ENCODE measurements around the gene HLA-DQB1. TPM values are rescaled to one million over a fixed set of nuclear protein-coding genes. Genes with fewer than 3 reads are reported as not detected.
"Not testable (repeated sequence)": the region's sequence is repeated elsewhere in the genome, so short reads cannot be mapped to it uniquely, and the experiment has no call there.

Gene HLA-DQB1
- 10 to 100 TPM in 1 of 2 donors, 1 to 10 TPM in 1; 4.2 to 13.8 TPM for total RNA-seq
- long read RNA-seq, donor 1, partial matches to known transcripts, result 2 of 5 reads
- long read RNA-seq, donor 1, other reads (novel, unspliced or antisense), result 0 of 5 reads
- long read RNA-seq, donor 2, transcript HLA-DQB1-205 (5 exons, 1,642 nt), result major isoform, 28 of 36 reads
- long read RNA-seq, donor 2, partial matches to known transcripts, result 8 of 36 reads
- long read RNA-seq, donor 2, other reads (novel, unspliced or antisense), result 0 of 36 reads

DNA sequence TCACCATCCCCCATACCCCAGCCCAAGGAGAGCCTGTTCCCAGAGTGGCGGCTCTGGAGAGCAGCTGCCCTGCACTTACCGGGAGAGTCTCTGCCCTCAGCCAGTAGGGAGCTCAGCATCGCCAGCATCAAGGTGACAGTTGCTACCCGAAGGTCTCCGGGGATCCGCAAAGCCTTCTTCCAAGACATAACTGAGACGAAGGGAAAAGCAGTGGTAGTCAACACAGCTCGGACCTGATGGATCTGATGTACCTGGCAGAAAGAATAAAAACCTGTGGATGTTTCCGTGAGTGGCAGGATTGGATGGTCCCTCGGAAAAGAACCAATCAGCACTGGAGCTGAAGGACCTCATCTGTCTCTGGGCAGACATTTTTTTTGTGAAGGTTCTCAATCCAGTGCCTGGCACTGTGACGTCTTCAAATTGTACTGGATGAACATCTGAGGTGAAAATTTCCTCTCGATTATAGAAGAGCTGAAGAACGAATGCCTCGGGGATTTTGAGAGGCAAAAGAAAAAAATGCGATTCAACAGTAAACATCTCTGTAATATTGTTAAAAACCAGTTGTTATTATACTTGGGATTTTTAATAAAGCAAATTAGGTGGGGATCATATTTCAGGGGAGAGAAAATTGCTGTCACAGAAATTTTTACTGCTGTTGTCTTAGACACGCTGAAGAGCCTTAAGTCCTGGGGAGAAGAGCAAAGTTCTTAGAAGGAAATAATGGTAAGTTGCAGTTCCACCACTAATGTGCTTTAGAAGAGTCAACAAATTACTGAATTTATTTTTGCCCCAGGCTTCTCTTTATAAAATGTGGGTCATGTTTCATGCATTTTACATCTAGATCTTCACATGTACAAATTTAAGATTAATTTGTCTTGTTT is at the start of gene HLA-DQB1:
TSS of gene HLA-DQB1 (minus strand) at position 238 of the 881 bp plus-strand sequence. CDS start at position 188, 50 bp downstream.
- intact Hi-C loops (cut with DNase I), result no loop called here
- no peak for DNase-seq (ENCODE audit: low spot score)

DNA sequence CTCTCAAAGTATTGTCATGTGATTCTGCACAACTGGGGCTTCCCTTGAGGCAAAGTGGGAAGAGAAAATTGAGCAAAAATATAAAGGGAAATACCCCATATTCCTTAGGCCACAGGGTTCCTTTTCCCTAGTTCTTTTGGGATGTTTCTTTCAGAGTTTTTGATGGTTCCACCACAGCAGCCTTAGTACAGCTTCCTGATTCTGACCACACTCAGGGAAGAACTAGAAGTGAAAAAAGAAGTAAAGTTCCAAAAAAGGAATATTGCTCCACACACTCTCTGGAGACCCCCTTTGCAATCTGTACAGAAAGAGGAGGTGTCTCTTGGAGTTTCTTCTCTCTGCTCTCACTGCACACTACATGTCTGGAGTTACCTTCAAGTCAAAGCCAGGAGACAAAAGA is 46.8 kb upstream of the HLA-DQB1 start:
- no peak for DNase-seq (ENCODE audit: low spot score)
- intact Hi-C loops (cut with DNase I), result no loop called here

DNA sequence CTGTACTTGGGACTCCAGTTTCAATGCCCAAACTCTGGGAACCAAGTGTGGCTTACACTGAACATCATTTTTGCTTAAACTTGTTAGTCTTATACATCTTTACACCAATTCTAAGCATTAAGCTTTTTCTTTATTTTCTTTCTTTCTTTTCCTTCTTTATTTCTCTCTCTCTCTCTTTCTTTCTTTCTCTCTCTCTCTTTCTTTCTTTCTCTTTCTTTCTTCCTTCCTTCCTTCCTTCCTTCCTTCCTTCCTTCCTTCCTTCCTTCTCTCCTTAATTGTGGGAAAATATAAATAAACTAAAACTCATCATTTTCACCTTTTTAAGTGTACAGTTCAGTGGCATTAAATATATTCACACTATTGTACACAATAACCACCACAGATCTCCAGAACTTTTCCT is 43.2 kb upstream of the HLA-DQB1 start:
- no peak for DNase-seq (ENCODE audit: low spot score)
- intact Hi-C loops (cut with DNase I), result loop anchor here in 1 of 2 donors (10.0 kb wide), 1 partner anchor 295 kb away; no protein-coding TSS in a partner anchor

- DNase-seq (ENCODE audit: low spot score), result not testable (repeated sequence)
- intact Hi-C loops (cut with DNase I), result loop anchor here in 1 of 2 donors (10.0 kb wide), 1 partner anchor 290 kb away; no protein-coding TSS in a partner anchor
Measured at GRCh38 chr6:32705164-32705563, 38.7 kb upstream of the HLA-DQB1 start.

DNA sequence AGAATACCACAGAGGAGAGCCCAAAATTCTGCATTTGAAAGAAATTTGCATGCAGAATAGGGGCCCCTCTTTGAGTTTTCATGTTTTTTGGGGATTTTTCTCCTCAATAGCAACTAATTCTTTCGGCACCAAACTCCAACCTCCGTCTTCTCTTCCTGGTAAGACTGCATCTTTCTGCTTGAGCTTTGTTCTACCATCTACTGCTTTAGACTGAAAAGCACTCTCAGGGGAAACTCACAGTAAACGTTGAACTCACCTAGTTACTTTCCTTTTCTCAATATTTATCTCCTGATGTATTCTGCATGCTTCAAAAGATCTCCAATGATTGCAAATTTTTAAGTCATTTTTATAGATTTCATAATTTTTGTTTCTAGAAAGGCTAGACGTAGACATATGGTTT is 36.9 kb upstream of the HLA-DQB1 start:
- intact Hi-C loops (cut with DNase I), result loop anchor here (2.0 to 10.0 kb wide), 3 partner anchors 89 to 289 kb away; no protein-coding TSS in a partner anchor
- no peak for DNase-seq (ENCODE audit: low spot score)

- DNase-seq (ENCODE audit: low spot score), result no peak
- intact Hi-C loops (cut with DNase I), result loop anchor here (5.0 to 10.0 kb wide), 2 partner anchors 283 to 286 kb away; no protein-coding TSS in a partner anchor
Measured at GRCh38 chr6:32700391-32701040, 34.1 kb upstream of the HLA-DQB1 start.

DNA sequence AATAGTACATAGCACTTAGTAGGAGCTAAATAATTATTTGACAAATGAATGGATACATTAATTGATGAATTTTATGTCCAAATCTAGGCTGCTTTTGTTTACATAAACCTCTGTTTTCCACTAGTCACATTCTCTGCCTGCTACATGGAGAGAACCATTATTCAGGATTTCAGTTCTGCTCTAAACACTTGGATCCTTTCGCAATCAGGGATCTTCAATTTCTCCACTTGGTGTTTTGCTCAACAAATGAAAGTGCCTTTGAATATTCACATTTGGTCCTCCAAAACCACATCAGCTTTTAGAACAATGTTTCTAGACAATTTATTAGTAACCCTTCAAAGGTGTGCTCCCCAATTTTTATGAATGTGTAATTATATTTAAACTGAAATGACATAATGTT is 30.6 kb upstream of the HLA-DQB1 start:
- intact Hi-C loops (cut with DNase I), result no loop called here
- no peak for DNase-seq (ENCODE audit: low spot score)

DNA sequence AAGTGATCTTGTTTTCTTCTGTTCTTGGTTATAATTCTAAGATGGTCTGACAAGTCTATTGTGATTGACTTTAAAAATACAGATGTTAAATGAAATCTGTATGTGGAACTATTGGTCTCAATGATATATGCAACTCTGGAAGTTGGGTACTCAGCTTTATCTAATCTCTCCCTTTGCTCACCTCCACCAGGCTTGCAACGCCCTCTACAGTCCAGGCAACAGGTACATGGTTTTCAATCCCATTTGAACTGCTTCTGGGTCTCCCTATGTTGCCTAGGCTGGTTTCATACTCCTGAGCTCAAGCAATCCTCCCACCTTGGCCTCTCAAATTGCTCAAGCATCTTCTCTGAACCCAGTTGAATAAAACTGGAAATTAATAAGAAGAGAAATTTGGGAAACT is 25.6 kb upstream of the HLA-DQB1 start:
- DNase-seq (ENCODE audit: low spot score), result no peak
- intact Hi-C loops (cut with DNase I), result no loop called here

DNA sequence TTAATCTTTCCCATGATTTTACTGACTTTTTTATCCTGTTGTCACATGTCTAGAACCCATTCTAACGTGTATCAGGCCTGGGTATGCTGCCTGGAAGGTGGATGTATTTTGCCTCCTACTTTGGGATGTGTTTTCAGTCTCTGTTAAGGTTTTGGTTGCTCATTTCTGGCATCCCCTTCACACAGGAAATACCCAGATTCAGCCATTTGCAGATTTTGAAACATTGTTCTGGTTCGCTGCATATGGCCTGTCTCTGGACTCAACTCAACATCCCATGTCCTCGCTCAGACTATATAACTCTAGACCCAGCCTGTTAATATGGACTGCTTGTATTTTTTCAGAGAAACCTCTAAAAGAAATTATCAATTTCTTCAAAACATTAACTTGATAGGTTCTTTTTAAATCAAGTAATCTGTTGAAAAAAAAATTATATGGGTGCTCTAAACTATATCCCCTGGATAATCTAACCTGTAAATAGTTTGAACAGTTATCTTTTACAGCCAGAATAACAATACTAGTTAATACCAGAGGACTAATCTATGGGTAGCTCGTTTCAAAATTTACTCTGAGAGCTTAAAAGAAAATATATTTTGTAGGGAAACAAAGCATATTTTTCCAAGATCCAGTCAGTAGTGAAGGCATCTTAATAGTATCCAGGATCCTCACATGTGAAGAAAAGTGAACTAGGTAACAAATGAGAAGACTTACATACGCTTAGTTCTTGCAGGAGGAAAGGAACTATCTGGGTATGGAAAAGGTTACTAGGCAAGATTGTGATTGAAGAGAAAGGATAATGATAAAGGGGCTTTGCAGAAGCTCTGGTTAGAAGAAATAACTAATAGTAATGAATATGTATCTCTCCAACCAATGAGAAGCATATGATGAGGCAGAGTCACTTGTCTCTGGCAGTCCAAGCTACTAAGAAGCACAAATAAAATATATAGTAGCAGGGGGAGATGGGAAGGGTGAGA is 23.4 kb upstream of the HLA-DQB1 start:
- DNase-seq (ENCODE audit: low spot score), result no peak
- intact Hi-C loops (cut with DNase I), result no loop called here

DNA sequence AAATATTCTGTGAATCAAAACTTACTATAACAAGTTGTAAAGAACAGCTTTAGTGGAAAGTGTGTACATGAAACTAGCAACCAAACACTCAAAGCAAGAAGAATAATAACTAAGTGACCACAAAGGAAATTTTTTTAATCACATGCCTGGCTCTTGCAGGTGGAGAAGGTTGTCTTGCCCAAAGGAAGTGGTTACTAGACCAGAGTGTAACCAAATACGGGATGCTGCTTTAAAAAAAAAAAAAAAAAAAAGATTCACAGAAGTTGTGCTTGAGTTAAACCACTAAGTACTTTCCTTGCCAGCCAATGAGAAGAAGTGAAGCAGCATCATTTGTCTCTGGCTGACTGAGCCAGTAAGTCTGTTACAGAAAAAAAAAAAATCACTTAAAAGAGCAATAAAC is 19.1 kb upstream of the HLA-DQB1 start:
- DNase-seq (ENCODE audit: low spot score), result no peak
- intact Hi-C loops (cut with DNase I), result no loop called here

GRCh38 chr6:32684246-32684645 is 17.8 kb upstream of the HLA-DQB1 start:
- DNase-seq (ENCODE audit: low spot score), result no peak
- intact Hi-C loops (cut with DNase I), result no loop called here

GRCh38 chr6:32680055-32680454 is 13.6 kb upstream of the HLA-DQB1 start:
- no peak for DNase-seq (ENCODE audit: low spot score)
- intact Hi-C loops (cut with DNase I), result no loop called here

GRCh38 chr6:32679492-32679891 is 13.0 kb upstream of the HLA-DQB1 start:
- no peak for DNase-seq (ENCODE audit: low spot score)
- intact Hi-C loops (cut with DNase I), result no loop called here

GRCh38 chr6:32674123-32674522 is 7.7 kb upstream of the HLA-DQB1 start:
- DNase-seq (ENCODE audit: low spot score); intact Hi-C loops (cut with DNase I): not testable (repeated sequence)

DNA sequence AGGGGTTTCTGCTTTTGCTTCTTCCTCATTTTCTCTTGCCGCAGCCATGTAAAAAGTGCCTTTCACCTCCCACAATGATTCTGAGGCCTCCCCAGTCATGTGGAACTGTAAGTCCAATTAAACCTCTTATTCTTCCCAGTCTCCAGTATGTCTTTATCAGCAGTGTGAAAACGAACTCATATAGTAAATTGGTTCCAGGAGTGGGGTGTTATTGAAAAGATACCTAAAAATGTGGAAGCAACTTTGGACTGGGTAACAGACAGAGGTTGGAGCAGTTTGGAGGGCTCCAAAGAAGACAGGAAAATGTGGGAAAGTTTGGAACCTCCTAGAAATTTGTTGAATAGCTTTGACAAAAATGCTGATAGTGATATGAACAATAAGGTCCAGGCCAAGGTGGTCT is 5.5 kb upstream of the HLA-DQB1 start:
- DNase-seq (ENCODE audit: low spot score); intact Hi-C loops (cut with DNase I): not testable (repeated sequence)

DNA sequence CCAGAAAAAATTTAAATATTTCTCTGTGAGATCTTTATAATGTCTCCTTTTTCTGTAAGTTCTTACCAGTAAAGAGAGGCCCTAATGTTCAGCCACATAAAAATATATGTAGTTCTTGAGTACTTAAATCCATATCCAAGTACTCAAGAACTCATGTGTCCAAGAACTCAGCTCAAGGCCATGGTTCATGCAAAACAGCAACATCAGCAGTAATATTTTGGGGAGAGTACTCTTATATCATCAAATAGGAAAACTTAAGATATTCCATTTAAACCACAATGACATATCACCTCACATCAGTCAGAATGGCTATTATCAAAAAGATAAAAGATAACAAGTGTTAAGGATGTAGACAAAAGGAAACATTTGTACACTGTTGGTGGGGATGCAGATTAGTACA is 3.4 kb upstream of the HLA-DQB1 start:
- DNase-seq (ENCODE audit: low spot score), result no peak
- intact Hi-C loops (cut with DNase I), result no loop called here

GRCh38 chr6:32669240-32669639 is 2.8 kb upstream of the HLA-DQB1 start:
- no peak for DNase-seq (ENCODE audit: low spot score)
- intact Hi-C loops (cut with DNase I), result no loop called here

DNA sequence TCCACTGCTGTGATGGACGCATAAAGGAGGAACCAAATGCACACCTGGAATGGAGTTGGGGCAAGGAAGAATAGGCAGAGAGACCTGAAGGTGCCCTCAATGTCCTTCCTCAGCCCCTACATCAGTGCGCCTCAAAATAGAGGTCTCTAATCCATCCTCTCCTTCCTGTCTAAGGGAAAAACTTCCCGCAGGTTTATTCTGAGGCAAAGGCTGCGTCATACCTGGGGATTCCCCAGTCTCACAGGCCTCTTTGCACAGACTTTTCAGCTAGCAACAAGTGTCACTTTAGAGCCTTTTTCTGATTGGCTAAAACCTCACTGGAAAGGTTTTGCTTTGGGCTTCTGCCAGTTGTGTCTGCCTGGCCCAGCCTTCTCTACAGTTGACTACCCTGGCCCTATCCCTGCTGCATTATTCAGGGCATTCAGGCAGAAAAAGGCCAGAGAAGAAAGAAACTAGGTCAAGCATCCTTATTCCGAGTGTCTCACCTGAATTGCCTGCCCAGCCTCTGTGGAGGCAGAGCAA is 1.8 kb upstream of the HLA-DQB1 start:
- no peak for DNase-seq (ENCODE audit: low spot score)
- intact Hi-C loops (cut with DNase I), result no loop called here

DNA sequence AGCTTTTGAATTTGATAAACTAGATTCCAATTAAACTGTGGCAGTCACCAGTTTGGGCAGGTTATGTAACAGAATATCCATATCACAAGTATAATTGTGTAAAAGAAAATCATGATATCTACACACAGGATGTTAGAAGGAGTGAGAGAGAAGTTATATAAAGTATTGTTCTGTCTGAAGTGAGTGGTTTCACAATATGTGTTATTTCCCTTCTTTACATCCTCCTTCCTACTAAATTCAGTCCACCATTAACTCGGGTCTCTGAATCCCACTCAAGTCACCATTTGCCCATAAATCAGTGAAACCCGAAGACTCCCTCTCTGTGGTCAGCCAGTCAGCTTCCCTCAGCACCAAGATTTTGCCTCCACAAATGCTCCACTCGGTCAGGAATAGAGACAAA is 796 bp downstream of the HLA-DQB1 start:
- intact Hi-C loops (cut with DNase I), result no loop called here
- DNase-seq (ENCODE audit: low spot score), result no peak
